HG02938 (cell line): Measurements from ENCODE around the gene ANKHD1.

Source experiments
- ATAC-seq: cut with Tn5 transposase; IDR thresholded peaks from one replicate; pipeline ENCODE4 v1.9.1; 2021; ENCODE audit warnings: mild to moderate bottlenecking, moderate library complexity; ENCODE audit not compliant: unreplicated experiment

The ANKHD1 gene

GRCh38 chr5:140544986-140545385 lies 143.4 kb downstream of the ANKHD1 start:
- ATAC-seq, result no peak

GRCh38 chr5:140545606-140546005 lies 144.0 kb downstream of the ANKHD1 start:
- no peak for ATAC-seq

- no peak for ATAC-seq
Measured at GRCh38 chr5:140546851-140547507, 145.3 kb downstream of the ANKHD1 start.

GRCh38 chr5:140547508-140548299 lies 146.1 kb downstream of the ANKHD1 start, which contains the start of gene EIF4EBP3:
TSS of gene EIF4EBP3 (plus strand) at chr5:140547662. CDS start at chr5:140547738, 76 bp downstream.
- ATAC-seq, result peak; percentile 97

- no peak for ATAC-seq
Measured at GRCh38 chr5:140548300-140548688, 146.7 kb downstream of the ANKHD1 start.

GRCh38 chr5:140548791-140549190 lies 147.2 kb downstream of the ANKHD1 start:
- no peak for ATAC-seq

- ATAC-seq, result no peak
Measured at GRCh38 chr5:140549237-140550144, 147.9 kb downstream of the ANKHD1 start.

- no peak for ATAC-seq
Measured at GRCh38 chr5:140550147-140551079, 148.8 kb downstream of the ANKHD1 start.

- no peak for ATAC-seq
Measured at GRCh38 chr5:140551872-140552271, 150.2 kb downstream of the ANKHD1 start.

GRCh38 chr5:140553657-140554056 lies 152.0 kb downstream of the ANKHD1 start:
- no peak for ATAC-seq

GRCh38 chr5:140554454-140554853 lies 152.8 kb downstream of the ANKHD1 start:
- ATAC-seq, result no peak

- peak; percentile 33 for ATAC-seq
Measured at GRCh38 chr5:140555747-140556312, 154.2 kb downstream of the ANKHD1 start.

- ATAC-seq, result no peak
Measured at GRCh38 chr5:140556438-140556837, 154.8 kb downstream of the ANKHD1 start.

- ATAC-seq, result peak; percentile 91
Measured at GRCh38 chr5:140557136-140557805, 155.6 kb downstream of the ANKHD1 start, which contains the start of gene SRA1. TSS of gene SRA1 (minus strand) at chr5:140557473. CDS start at chr5:140557452, 21 bp downstream.

- ATAC-seq, result no peak
Measured at GRCh38 chr5:140557965-140558364, 156.3 kb downstream of the ANKHD1 start.

GRCh38 chr5:140558542-140558941 lies 156.9 kb downstream of the ANKHD1 start:
- no peak for ATAC-seq

- no peak for ATAC-seq
Measured at GRCh38 chr5:140560227-140560626, 158.6 kb downstream of the ANKHD1 start.

GRCh38 chr5:140561753-140562523 lies 160.3 kb downstream of the ANKHD1 start:
- no peak for ATAC-seq
